T-cell (primary cell): ENCODE data around the gene STRADA. TPM values are rescaled to one million over a fixed set of nuclear protein-coding genes. Genes with fewer than 3 reads are reported as not detected.

Experiments
- ATAC-seq, 4 experiments: fragments of 200-7000 bp in 3 of 4; fragments of 150-1000 bp in 1 of 4; cut with Tn5 transposase; replicated peaks in 1 of 4; 1 replicate in 3 of 4; 2 replicates in 1 of 4; pipeline ENCODE4 v1.10.0; 2021; ENCODE audit warnings: moderate library complexity in 3 of 4, mild to moderate bottlenecking in 2 of 4, moderate number of reproducible peaks in 1 of 4
- CTCF ChIA-PET, 2 donors: fragments of 300-600 bp; sonication (Branson Sonifier 250); formaldehyde crosslinking; loops; one replicate each; lab custom pipeline; 2022; ENCODE audit warnings: antibody characterized with exemption in 2 of 2; lab: Charles Lee
- POLR2A ChIA-PET, 2 donors: fragments of 300-600 bp; sonication (Branson Sonifier 250); formaldehyde crosslinking; loops; one replicate each; lab custom pipeline; 2022; ENCODE audit warnings: antibody characterized with exemption in 2 of 2; lab: Charles Lee
- DNase-seq, 35 experiments: peaks; one replicate each; pipeline versions ENCODE4 v3.0.0 to v3.0.0-alpha.2; 2013 to 2023
- H3K27ac ChIP-seq: one replicate; pipeline ENCODE4 v1.5.1; 2013; ENCODE audit warnings: low read length
- H3K27me3 ChIP-seq, 2 experiments: replicated peaks in 1 of 2; 1 replicate in 1 of 2; 2 replicates in 1 of 2; pipeline versions ENCODE4 v1.6.1 to v1.7.0; 2013; ENCODE audit warnings: low read length in 1 of 2, mixed read lengths in 1 of 2; ENCODE audit not compliant: control insufficient read depth in 2 of 2, insufficient read depth in 2 of 2; ENCODE audit errors: extremely low read depth in 1 of 2
- H3K36me3 ChIP-seq, 2 donors: 1 replicate in 1 of 2; 2 replicates in 1 of 2; pipeline versions ENCODE4 v1.6.1 to v1.7.0; 2013; ENCODE audit warnings: low read length in 1 of 2; ENCODE audit not compliant: control insufficient read depth in 2 of 2, insufficient read depth in 1 of 2; ENCODE audit errors: extremely low read depth in 1 of 2
- H3K4me1 ChIP-seq, 2 experiments: 1 replicate in 1 of 2; 2 replicates in 1 of 2; pipeline versions ENCODE4 v1.6.1 to v1.7.0; 2013; ENCODE audit warnings: low read length in 2 of 2, mixed read lengths in 1 of 2; ENCODE audit not compliant: insufficient read depth in 2 of 2, control insufficient read depth in 1 of 2; ENCODE audit errors: extremely low read depth in 1 of 2
- H3K4me3 ChIP-seq, 2 donors: 1 replicate in 1 of 2; 2 replicates in 1 of 2; pipeline versions ENCODE4 v1.5.1 to v1.7.0; 2013; ENCODE audit warnings: mild to moderate bottlenecking in 2 of 2, low read length in 1 of 2, moderate library complexity in 1 of 2; ENCODE audit not compliant: control insufficient read depth in 1 of 2; ENCODE audit errors: extremely low read depth in 1 of 2
- H3K9me3 ChIP-seq: 2 replicates; pipeline ENCODE4 v1.7.0; 2013
- H3K27ac Mint-ChIP-seq, 2 donors: one replicate each; pipeline ENCODE4 v1.8.0; 2020 to 2021; ENCODE audit warnings: mild to moderate bottlenecking in 2 of 2, mixed read lengths in 2 of 2
- H3K27me3 Mint-ChIP-seq, 2 donors: one replicate each; pipeline ENCODE4 v1.8.0; 2021 to 2022; ENCODE audit warnings: mixed read lengths in 2 of 2
- H3K36me3 Mint-ChIP-seq: one replicate; pipeline ENCODE4 v1.8.0; 2021; ENCODE audit warnings: mixed read lengths
- H3K4me1 Mint-ChIP-seq, 3 donors: one replicate each; pipeline ENCODE4 v1.8.0; 2020 to 2022; ENCODE audit warnings: mixed read lengths in 3 of 3, mild to moderate bottlenecking in 1 of 3
- H3K4me3 Mint-ChIP-seq, 3 donors: one replicate each; pipeline ENCODE4 v1.8.0; 2020 to 2022; ENCODE audit warnings: mild to moderate bottlenecking in 3 of 3, mixed read lengths in 3 of 3, moderate library complexity in 3 of 3
- H3K9me3 Mint-ChIP-seq, 3 donors: one replicate each; pipeline ENCODE4 v1.8.0; 2020 to 2022; ENCODE audit warnings: mixed read lengths in 3 of 3
- WGBS: methylation state at CpG from one replicate; pipeline ENCODE4 v1.1.5; 2013; ENCODE audit warnings: missing lambda C conversion rate; ENCODE audit not compliant: insufficient coverage; 5-methylcytosine and 5-hydroxymethylcytosine counted together
- total RNA-seq, 35 experiments: library from RNA in 6 of 35; stranded (reverse) in 6 of 35; fragments of 120-200 nt in 1 of 35; gene quantifications; one replicate each; pipeline versions ENCODE4 v1.2.1 to v1.2.4 and lab custom pipeline; 2013 to 2026

STRADA gene
- total RNA-seq, 5 donors from 2014 or later (not counting 1 experiment from before 2014, with no cell fraction given): 46.9 to 58.8 (median 48.6) TPM

GRCh38 chr17:63752707-63753106, 11.1 kb upstream of the STRADA start:
- Histone ChIP-seq H3K36me3 (peaks cover 10 to 53% of the 10 kb centered on the region in 2 donors), H3K9me3 (no peaks in the 10 kb centered on the region), H3K27ac (no peak overlapping the region), H3K4me3 (no peak overlapping the region), H3K27me3 (no peaks in the 10 kb centered on the region), H3K4me1 (peaks cover 0 to 9% of the 10 kb centered on the region in 2 experiments)
- POLR2A ChIA-PET: interaction anchor here in 1 of 2 donors (0.6 kb wide), 1 partner anchor 20 kb away, joined by 3 read pairs; the partner anchor contains the start of gene CCDC47
- CTCF ChIA-PET: interaction anchor here in 1 of 2 donors (1.3 kb wide), 1 partner anchor 10 kb away, joined by 4 read pairs; no protein-coding TSS in a partner anchor
- H3K27ac Mint-ChIP-seq: peak overlapping the region in 1 of 2 donors; percentile 34
- H3K27me3 Mint-ChIP-seq: no peaks in the 10 kb centered on the region
- WGBS: no CpG with 5 or more reads among the region's 1 CpG
- no peaks in the 10 kb centered on the region for H3K9me3 Mint-ChIP-seq
- H3K36me3 Mint-ChIP-seq: peaks cover 34% of the 10 kb centered on the region
- ATAC-seq (no peak), DNase-seq (no peak)
- H3K4me1 Mint-ChIP-seq: peaks cover 8 to 15% (median 13%) of the 10 kb centered on the region in 3 donors
- no peak overlapping the region for H3K4me3 Mint-ChIP-seq

GRCh38 chr17:63751806-63752205, 10.2 kb upstream of the STRADA start:
- peak overlapping the region; percentile 71 to 72 for H3K27ac Mint-ChIP-seq
- no peaks in the 10 kb centered on the region for H3K27me3 ChIP-seq
- peak in 19 of 35 experiments; percentile 2 to 56 (median 14) for DNase-seq
- peaks cover 37% of the 10 kb centered on the region for H3K36me3 Mint-ChIP-seq
- H3K4me3 ChIP-seq: no peak overlapping the region
- peaks cover 8 to 15% (median 13%) of the 10 kb centered on the region in 3 donors for H3K4me1 Mint-ChIP-seq
- no peaks in the 10 kb centered on the region for H3K9me3 Mint-ChIP-seq
- 5% methylated on average over 7 of the region's 8 CpGs for WGBS
- peak overlapping the region in 2 of 3 donors; percentile 25 to 55 for H3K4me3 Mint-ChIP-seq
- ATAC-seq: peak; percentile 70 to 90 (median 80)
- CTCF ChIA-PET: interaction anchor here in 1 of 2 donors (1.3 kb wide), 1 partner anchor 11 kb away, joined by 4 read pairs; no protein-coding TSS in a partner anchor
- peaks cover 8 to 47% of the 10 kb centered on the region in 2 donors for H3K36me3 ChIP-seq
- H3K27ac ChIP-seq: peak overlapping the region; percentile 8
- no peaks in the 10 kb centered on the region for H3K9me3 ChIP-seq
- H3K27me3 Mint-ChIP-seq: no peaks in the 10 kb centered on the region
- POLR2A ChIA-PET: interaction anchor here (0.5 to 0.6 kb wide), 2 partner anchors 85 to 790 kb away, joined by 3 to 7 read pairs; no protein-coding TSS in a partner anchor
- peaks cover 0 to 9% of the 10 kb centered on the region in 2 experiments for H3K4me1 ChIP-seq

GRCh38 chr17:63741143-63741407, 524 bp downstream of the STRADA start:
- ATAC-seq (no peak), DNase-seq (no peak)
- Mint-ChIP-seq H3K36me3 (peaks cover 7% of the 10 kb centered on the region), H3K27ac (peak overlapping the region; percentile 86 to 96), H3K27me3 (no peaks in the 10 kb centered on the region), H3K4me3 (peak overlapping the region; percentile 92 to 95 (median 94)), H3K9me3 (no peaks in the 10 kb centered on the region), H3K4me1 (peaks cover 19 to 26% (median 26%) of the 10 kb centered on the region in 3 donors)
- under 1% methylated on average over 14 of the region's 14 CpGs for WGBS
- ChIA-PET POLR2A (interaction anchor here (0.6 to 1.1 kb wide), 3 partner anchors 16 to 77 kb away, joined by 3 to 4 read pairs (median 4); partner anchors contain the start of genes CCDC47 (in 1 of the 2) and DDX42 (in 1 of the 2)), CTCF (interaction anchor here in 1 of 2 donors (0.6 to 2.2 kb wide), 3 partner anchors 10 to 32 kb away, joined by 3 to 8 read pairs (median 3); partner anchors contain the start of genes CCDC47 and DDX42)
- peaks cover 6 to 25% of the 10 kb centered on the region in 2 experiments for H3K4me1 ChIP-seq
- peak overlapping the region; percentile 81 for H3K27ac ChIP-seq
- H3K36me3 ChIP-seq: peaks cover 0 to 6% of the 10 kb centered on the region in 2 donors
- H3K9me3 ChIP-seq: no peaks in the 10 kb centered on the region
- no peaks in the 10 kb centered on the region for H3K27me3 ChIP-seq
- H3K4me3 ChIP-seq: peak overlapping the region; percentile 95 to 99

GRCh38 chr17:63740464-63741142, 996 bp downstream of the STRADA start:
- Histone ChIP-seq H3K9me3 (no peaks in the 10 kb centered on the region), H3K4me3 (peak overlapping the region; percentile 95 to 99), H3K27me3 (no peaks in the 10 kb centered on the region), H3K27ac (peak overlapping the region; percentile 81), H3K4me1 (peaks cover 6 to 25% of the 10 kb centered on the region in 2 experiments), H3K36me3 (peaks cover 0 to under 1% of the 10 kb centered on the region in 2 donors)
- peak overlapping the region; percentile 92 to 95 (median 94) for H3K4me3 Mint-ChIP-seq
- H3K36me3 Mint-ChIP-seq: peaks cover 3% of the 10 kb centered on the region
- ChIA-PET POLR2A (interaction anchor here in 1 of 2 donors (0.6 to 1.1 kb wide), 2 partner anchors 33 to 78 kb away, joined by 3 to 4 read pairs; partner anchors contain the start of genes CCDC47 and DDX42), CTCF (interaction anchor here (0.6 to 2.2 kb wide), 4 partner anchors 10 to 45 kb away, joined by 3 to 8 read pairs (median 3); partner anchors contain the start of genes CCDC47 (in 1 of the 2) and DDX42 (in 1 of the 2))
- WGBS: no CpG with 5 or more reads among the region's 12 CpGs
- peak overlapping the region; percentile 86 to 96 for H3K27ac Mint-ChIP-seq
- no peaks in the 10 kb centered on the region for H3K27me3 Mint-ChIP-seq
- H3K4me1 Mint-ChIP-seq: peaks cover 19 to 28% (median 27%) of the 10 kb centered on the region in 3 donors
- DNase-seq (peak in 1 of 35 experiments; percentile 32), ATAC-seq (no peak)
- no peaks in the 10 kb centered on the region for H3K9me3 Mint-ChIP-seq

GRCh38 chr17:63735691-63736090, 5.9 kb downstream of the STRADA start:
- 100% methylated on average over 3 of the region's 8 CpGs for WGBS
- Histone ChIP-seq H3K27me3 (no peaks in the 10 kb centered on the region), H3K4me1 (peaks cover 4 to 10% of the 10 kb centered on the region in 2 experiments), H3K36me3 (peaks cover 0 to 4% of the 10 kb centered on the region in 2 donors), H3K27ac (no peak overlapping the region), H3K4me3 (no peak overlapping the region), H3K9me3 (no peaks in the 10 kb centered on the region)
- ATAC-seq (no peak), DNase-seq (no peak)
- H3K9me3 Mint-ChIP-seq: no peaks in the 10 kb centered on the region
- H3K27ac Mint-ChIP-seq: peak overlapping the region in 1 of 2 donors; percentile 62
- peaks cover 13 to 22% (median 18%) of the 10 kb centered on the region in 3 donors for H3K4me1 Mint-ChIP-seq
- ChIA-PET POLR2A (no interaction called here), CTCF (interaction anchor here (0.6 to 0.8 kb wide), 2 partner anchors 37 to 100 kb away, joined by 3 to 5 read pairs; partner anchors contain the start of gene CCDC47 (in 1 of the 2))
- no peak overlapping the region for H3K4me3 Mint-ChIP-seq
- H3K36me3 Mint-ChIP-seq: peaks cover 4% of the 10 kb centered on the region
- no peaks in the 10 kb centered on the region for H3K27me3 Mint-ChIP-seq

GRCh38 chr17:63722403-63722802, 19.2 kb downstream of the STRADA start:
- no peak overlapping the region for H3K4me3 ChIP-seq
- H3K27ac ChIP-seq: no peak overlapping the region
- H3K27me3 ChIP-seq: no peaks in the 10 kb centered on the region
- no peak overlapping the region for H3K4me3 Mint-ChIP-seq
- no peak for DNase-seq
- no peak for ATAC-seq
- H3K36me3 Mint-ChIP-seq: peaks cover 21% of the 10 kb centered on the region
- no peaks in the 10 kb centered on the region for H3K4me1 ChIP-seq
- peaks cover 0 to 3% (median 2%) of the 10 kb centered on the region in 3 donors for H3K4me1 Mint-ChIP-seq
- H3K9me3 Mint-ChIP-seq: no peaks in the 10 kb centered on the region
- POLR2A ChIA-PET: no interaction called here
- H3K27ac Mint-ChIP-seq: no peak overlapping the region
- CTCF ChIA-PET: interaction anchor here (0.7 to 1.5 kb wide), 3 partner anchors 13 to 110 kb away, joined by 3 to 4 read pairs (median 3); no protein-coding TSS in a partner anchor
- H3K36me3 ChIP-seq: peaks cover 0 to 24% of the 10 kb centered on the region in 2 donors
- WGBS: no CpG with 5 or more reads among the region's 2 CpGs
- H3K27me3 Mint-ChIP-seq: no peaks in the 10 kb centered on the region
- no peaks in the 10 kb centered on the region for H3K9me3 ChIP-seq
